Activated CD4-positive, alpha-beta T cell treated with anti-CD3 and anti-CD28 coated beads for 1 hour (primary cell): ENCODE results near the gene HBG1.
"Not testable (repeated sequence)": the region's sequence is repeated elsewhere in the genome, so short reads cannot be mapped to it uniquely, and the experiment has no call there.

ENCODE experiments used
- DNase-seq: peaks from one replicate; pipeline ENCODE4 v3.0.0-alpha.2; 2020

The HBG1 gene

DNA sequence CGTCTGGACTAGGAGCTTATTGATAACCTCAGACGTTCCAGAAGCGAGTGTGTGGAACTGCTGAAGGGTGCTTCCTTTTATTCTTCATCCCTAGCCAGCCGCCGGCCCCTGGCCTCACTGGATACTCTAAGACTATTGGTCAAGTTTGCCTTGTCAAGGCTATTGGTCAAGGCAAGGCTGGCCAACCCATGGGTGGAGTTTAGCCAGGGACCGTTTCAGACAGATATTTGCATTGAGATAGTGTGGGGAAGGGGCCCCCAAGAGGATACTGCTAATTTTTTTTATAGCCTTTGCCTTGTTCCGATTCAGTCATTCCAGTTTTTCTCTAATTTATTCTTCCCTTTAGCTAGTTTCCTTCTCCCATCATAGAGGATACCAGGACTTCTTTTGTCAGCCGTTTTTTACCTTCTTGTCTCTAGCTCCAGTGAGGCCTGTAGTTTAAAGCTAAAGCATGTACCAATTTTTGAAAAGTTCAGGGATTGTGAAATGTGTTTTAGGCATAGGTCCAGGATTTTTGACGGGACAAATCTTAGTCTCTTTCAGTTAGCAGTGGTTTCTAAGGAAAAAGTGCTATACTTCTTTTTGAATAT lies at the start of gene HBG1:
Gene HBG1, minus strand, starts transcription at position 51 of the 590 bp plus-strand sequence. CDS start 53 bp downstream, outside the sequence.
- not testable (repeated sequence) for DNase-seq

DNA sequence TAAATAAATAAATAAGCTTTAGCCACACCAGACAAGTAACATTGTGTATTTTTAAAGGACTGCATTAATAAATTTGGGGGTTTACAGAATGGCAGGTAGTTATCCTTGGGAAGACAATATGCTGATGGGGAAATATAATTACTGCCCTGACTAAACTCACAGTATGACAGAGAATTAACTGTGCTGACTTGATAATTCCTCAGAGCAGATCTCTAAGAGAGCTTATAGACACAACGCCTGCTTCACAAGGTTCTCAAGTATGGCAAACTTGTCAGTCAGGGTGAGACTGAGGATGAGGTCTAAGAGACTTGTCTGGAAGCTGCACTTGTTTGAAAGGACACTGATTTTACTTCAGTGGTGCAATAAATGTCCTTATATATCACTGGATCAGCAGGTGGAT lies 48.8 kb upstream of the HBG1 start:
- no peak for DNase-seq

DNA sequence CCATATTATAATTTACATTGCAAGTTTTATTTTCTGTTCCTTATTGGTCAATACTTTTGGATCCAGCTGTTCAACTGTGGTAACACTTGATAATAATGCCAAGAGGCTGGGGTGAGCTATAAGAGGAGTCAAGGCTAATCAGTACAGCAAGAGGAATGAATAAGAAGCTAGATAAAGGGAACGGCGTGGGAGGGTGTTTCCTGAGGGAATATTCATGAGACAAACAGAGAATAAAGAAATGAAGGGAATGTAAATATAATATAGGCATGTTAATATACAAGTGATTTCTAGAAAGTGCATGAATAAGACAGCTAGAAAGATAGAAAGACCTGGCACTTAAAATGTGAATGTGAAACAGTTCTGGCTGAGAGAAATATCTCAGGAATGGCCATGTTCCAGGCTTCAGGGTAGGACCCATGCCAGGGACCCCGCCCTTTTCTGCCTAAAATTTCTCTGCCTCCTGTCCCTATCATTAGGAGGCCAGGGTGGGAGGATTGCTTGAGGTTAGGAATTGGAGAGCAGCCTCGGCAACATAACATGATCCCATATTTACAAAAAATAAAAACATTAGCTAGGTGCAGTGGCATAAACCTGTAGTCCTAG lies 48.2 kb upstream of the HBG1 start:
- no peak for DNase-seq

DNA sequence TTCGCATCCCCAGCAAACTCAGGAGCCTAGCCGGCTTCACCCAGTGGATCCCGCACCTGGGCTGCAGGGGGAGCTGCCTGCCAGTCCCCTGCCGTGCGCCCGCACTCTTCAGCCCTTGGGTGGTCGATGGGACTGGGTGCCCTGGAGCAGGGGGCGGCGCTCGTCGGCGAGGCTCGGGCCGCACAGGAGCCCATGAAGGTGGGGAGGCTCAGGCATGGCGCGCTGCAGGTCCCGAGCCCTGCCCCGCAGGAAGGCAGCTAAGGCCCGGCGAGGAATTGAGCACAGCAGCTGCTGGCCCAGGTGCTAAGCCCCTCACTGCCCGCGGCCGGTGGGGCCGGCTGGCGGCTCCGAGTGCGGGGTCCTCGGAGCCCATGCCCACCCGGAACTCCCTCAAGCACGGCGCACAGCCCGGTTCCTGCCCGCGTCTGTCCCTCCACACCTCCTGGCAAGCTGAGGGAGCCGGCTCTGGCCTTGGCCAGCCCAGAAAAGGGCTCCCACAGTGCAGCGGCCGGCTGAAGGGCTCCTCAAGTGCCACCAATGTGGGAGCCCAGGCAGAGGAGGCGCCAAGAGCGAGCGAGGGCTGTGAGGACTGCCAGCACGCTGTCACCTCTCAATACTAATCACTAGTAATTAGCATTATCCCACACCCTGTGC lies 44.8 kb upstream of the HBG1 start:
- DNase-seq: not testable (repeated sequence)

DNA sequence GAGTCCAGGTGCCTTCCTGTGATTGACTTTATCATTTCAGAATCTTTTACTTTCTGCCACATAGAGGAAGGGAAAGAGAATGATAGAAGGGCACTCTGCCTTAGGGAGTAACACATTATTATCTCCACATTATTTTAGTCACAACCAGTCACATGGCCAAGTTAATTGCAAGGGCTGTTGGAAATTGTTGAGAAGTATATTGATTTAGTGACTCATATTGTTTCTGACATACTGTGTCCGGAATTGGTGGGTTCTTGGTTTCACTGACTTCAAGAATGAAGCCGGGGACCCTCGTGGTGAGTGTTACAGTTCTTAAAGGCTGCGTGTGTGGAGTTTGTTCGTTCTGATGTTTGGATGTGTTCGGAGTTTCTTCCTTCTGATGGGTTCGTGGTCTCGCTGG lies 43.4 kb upstream of the HBG1 start:
- no peak for DNase-seq

DNA sequence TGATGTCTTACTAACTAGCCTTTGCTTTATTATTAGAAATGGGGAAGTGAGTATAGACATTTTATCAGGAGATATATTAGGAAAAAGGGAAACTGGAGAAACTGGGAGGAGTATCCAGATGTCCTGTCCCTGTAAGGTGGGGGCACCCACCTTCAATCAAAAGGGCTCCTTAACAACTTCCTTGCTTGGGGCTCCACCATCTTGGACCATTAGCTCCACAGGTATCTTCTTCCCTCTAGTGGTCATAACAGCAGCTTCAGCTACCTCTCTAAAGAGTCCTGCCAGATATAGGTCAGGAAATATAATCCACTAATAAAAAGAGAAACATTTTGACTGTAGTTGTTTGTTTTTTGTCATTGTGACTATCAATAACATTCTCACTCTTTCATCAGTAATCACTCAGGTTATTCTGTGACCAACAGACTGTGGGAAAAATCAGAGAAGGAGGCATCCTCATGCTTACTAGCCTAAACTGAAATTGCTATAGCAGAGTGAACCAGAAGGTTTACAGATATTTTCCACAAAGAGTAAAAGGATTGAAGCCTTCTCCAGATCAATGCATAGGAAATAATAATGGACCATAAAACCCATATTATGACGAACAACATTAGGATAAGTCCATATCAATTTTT lies 41.7 kb upstream of the HBG1 start:
- DNase-seq: no peak

DNA sequence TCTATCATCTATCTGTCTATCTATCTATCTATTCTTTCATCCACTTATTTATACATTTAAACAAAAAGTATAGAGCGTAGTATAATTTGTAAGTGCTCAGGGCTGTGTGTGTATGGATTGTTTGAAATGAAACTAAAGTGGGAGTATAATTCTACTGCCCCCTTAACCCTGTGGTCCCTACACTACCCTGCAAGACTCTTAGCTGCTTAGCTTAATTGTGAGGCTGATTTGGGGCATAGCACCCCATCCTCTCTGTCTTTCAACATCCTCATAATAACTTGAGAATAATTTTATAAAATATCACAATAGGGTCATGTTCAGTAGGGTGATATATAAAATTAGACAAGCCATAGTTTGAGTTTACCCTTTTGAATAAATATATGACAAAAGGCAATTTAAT lies 40.4 kb upstream of the HBG1 start:
- no peak for DNase-seq

DNA sequence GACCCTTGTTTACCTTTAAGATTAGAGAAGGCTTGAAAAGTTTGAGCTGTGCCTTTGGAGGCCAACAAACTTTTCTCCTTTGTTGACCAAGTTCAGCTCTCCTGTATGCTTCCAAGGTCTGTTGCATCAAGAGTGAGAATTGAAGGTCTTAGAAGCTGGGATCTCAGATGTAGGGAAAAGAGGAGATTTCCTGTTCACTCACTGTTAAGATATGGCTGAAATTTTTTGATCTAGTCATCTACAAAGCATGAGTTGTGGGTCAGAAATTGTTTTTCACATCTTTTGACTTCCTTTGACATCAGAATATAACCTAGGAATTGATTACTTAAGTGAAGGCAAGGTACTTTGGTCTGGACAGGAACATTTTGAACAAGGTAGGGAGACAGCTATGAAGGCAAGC lies 40.0 kb upstream of the HBG1 start:
- no peak for DNase-seq

DNA sequence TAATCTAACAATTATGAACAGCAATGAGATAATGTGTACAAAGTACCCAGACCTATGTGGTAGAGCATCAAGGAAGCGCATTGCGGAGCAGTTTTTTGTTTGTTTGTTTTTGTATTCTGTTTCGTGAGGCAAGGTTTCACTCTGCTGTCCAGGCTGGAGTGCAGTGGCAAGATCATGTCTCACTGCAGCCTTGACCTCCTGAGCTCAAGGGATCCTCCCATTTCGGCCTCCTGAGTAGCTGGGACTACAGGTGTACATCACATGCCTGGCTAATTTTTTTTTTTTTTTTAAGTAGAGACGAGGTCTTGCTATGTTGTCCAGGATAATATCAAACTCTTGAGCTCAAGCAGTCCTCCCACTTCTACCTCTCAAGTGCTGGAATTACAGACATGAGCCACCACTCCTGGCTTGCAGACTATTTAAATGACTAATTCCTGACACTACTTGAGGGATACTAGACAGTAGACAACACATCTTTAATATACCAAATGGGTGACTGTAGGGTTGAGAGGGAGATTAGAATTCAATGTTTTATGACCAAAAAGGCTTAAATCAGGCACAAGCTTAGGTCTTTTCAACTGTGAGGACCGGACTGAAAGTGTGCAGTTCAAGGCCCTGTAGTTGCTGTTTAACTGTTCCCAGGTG lies 39.4 kb upstream of the HBG1 start:
- DNase-seq: no peak

DNA sequence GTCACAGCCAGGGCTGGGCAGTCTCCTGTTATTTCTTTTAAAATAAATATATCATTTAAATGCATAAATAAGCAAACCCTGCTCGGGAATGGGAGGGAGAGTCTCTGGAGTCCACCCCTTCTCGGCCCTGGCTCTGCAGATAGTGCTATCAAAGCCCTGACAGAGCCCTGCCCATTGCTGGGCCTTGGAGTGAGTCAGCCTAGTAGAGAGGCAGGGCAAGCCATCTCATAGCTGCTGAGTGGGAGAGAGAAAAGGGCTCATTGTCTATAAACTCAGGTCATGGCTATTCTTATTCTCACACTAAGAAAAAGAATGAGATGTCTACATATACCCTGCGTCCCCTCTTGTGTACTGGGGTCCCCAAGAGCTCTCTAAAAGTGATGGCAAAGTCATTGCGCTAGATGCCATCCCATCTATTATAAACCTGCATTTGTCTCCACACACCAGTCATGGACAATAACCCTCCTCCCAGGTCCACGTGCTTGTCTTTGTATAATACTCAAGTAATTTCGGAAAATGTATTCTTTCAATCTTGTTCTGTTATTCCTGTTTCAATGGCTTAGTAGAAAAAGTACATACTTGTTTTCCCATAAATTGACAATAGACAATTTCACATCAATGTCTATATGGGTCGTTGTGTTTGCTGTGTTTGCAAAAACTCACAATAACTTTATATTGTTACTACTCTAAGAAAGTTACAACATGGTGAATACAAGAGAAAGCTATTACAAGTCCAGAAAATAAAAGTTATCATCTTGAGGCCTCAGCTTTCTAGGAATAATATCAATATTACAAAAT lies 38.6 kb upstream of the HBG1 start:
- no peak for DNase-seq

GRCh38 chr11:5286901-5287300 lies 37.2 kb upstream of the HBG1 start:
- no peak for DNase-seq

- DNase-seq: no peak
These were observed 36.7 kb upstream of the HBG1 start for GRCh38 chr11:5286351-5286750.

DNA sequence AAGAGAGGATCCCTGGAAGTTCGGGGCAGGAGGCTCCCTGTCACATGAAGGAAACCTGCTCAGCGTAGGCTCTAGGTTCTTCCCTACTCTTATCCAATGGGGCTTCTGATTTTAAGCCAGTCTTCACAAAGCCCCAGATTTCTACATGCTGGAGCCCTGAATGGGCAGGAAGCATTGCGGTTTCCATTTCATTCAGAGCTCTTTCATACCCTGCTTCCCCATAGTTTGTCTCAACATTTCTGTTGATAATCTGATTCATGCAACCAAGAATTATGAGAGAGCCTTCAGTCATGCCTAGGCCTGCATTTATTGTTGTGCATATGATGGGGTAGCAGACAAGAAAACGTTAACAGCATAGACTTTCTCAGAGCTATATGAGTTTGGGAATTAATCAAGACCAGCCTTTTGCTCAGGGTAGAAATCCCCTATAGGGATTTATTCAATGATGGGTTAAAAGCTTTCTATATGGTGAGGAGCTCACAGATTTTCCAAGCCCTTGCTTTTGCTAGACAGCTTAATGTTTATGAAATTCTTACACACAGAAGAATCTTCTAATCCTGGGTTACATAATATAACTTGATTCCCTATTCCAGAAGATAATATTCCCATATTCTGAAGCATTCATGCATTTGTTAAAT lies 36.2 kb upstream of the HBG1 start:
- DNase-seq: no peak

- no peak for DNase-seq
These were observed 35.0 kb upstream of the HBG1 start for GRCh38 chr11:5284637-5285036.

- DNase-seq: no peak
These were observed 34.2 kb upstream of the HBG1 start for GRCh38 chr11:5283882-5284281.

- no peak for DNase-seq
These were observed 33.4 kb upstream of the HBG1 start for GRCh38 chr11:5283086-5283485.

DNA sequence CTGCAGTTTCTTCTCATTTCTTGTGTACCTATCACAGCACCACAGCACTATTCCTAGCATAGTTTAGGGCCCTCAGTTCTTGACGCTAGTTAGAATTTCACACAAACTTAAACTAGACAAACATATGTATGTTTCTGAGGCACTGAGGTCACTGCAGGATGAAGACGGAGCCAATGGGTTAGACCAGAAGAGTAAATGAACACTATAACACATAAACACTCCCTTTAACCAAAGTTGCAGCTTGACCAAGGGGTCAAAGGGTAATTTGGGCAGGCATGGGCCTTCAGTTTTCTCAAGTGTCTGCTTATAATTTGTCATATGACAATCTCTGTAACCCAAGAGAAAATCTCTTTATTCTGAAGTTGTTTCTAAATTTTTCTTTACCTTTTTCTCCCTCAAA lies 33.0 kb upstream of the HBG1 start:
- no peak for DNase-seq

DNA sequence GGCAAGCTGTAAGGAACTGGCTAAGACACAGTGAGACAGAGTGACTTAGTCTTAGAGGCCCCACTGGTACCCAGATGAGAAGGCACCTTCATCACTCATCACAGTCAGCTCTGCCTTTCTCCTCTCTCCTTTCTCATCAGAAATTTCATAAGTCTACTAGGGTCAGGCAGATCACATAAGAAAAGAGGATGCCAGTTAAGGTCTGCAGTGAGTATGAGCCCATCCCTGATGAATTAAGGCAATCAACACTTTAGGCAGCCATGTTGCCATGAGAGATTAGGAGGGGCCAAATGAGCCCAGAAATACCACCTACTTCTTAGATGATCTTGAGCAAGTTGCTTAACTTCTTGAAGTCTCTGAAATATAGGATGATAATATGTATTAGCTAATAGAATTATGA lies 31.9 kb upstream of the HBG1 start:
- no peak for DNase-seq

DNA sequence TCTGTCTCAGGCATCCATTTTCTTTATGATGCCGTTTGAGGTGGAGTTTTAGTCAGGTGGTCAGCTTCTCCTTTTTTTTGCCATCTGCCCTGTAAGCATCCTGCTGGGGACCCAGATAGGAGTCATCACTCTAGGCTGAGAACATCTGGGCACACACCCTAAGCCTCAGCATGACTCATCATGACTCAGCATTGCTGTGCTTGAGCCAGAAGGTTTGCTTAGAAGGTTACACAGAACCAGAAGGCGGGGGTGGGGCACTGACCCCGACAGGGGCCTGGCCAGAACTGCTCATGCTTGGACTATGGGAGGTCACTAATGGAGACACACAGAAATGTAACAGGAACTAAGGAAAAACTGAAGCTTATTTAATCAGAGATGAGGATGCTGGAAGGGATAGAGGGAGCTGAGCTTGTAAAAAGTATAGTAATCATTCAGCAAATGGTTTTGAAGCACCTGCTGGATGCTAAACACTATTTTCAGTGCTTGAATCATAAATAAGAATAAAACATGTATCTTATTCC lies 31.0 kb upstream of the HBG1 start:
- no peak for DNase-seq

DNA sequence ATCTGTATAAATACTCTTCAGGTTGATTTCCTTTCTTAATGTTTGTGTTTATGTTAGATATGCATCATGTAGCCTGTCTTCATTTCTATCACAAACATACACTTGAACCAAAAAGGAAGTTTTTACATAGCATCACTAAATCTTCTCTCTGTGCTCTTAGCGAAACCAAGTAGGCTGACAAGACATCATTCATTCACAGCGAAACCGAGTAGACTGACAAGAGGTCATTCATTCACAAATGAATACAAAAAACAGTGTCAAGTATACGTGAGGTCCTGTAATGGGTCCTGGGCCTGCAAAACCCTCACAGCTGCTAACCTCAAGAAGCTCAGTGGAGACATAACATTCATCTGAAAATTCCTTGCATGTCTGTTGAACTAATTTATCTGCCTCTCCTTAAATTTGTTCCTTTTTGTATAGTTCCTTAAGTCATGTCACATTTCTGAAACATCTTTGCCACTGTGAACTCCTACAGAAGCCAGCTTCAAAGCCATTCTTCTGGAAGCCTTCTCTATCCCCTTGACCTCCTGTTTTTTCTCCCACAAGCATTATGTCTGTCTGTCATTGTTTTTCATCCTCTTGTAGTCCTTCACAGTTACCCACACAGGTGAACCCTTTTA lies 29.9 kb upstream of the HBG1 start:
- DNase-seq: no peak

GRCh38 chr11:5277807-5278382 lies 28.2 kb upstream of the HBG1 start:
- DNase-seq: no peak
